Trophoblast cell (in vitro differentiated cells and primary cell): ENCODE results near the gene ZBTB7B.

Experiments
- DNase-seq, 2 donors: peaks; one replicate each; pipeline ENCODE4 v3.0.0-alpha.2; 2016
- H2AFZ ChIP-seq: 2 replicates; pipeline ENCODE4 v1.6.1; 2013; ENCODE audit warnings: low read length, moderate library complexity, mild to moderate bottlenecking; ENCODE audit not compliant: insufficient read depth, poor library complexity
- H2AK5ac ChIP-seq: 2 replicates; pipeline ENCODE4 v1.6.1; 2013; ENCODE audit warnings: mild to moderate bottlenecking, low read length
- H2BK120ac ChIP-seq: 2 replicates; pipeline ENCODE4 v1.6.1; 2013; ENCODE audit warnings: low read length, mild to moderate bottlenecking, moderate library complexity; ENCODE audit not compliant: insufficient read depth, poor library complexity
- H2BK12ac ChIP-seq: 2 replicates; pipeline ENCODE4 v1.6.1; 2013; ENCODE audit warnings: mild to moderate bottlenecking, low read length, moderate library complexity
- H2BK5ac ChIP-seq: 2 replicates; pipeline ENCODE4 v1.6.1; 2013; ENCODE audit warnings: low read length, low read depth, moderate library complexity, mild to moderate bottlenecking; ENCODE audit not compliant: poor library complexity
- H3K14ac ChIP-seq: 2 replicates; pipeline ENCODE4 v1.6.1; 2013; ENCODE audit warnings: mild to moderate bottlenecking, low read length
- H3K18ac ChIP-seq: 2 replicates; pipeline ENCODE4 v1.6.1; 2013; ENCODE audit warnings: mild to moderate bottlenecking, low read length
- H3K23ac ChIP-seq: 2 replicates; pipeline ENCODE4 v1.6.1; 2013; ENCODE audit warnings: low read length
- H3K27ac ChIP-seq: 2 replicates; pipeline ENCODE4 v1.5.1; 2013; ENCODE audit warnings: low read depth, mild to moderate bottlenecking, inconsistent platforms, low read length, moderate library complexity
- H3K27me3 ChIP-seq: 2 replicates; pipeline ENCODE4 v1.6.1; 2013; ENCODE audit warnings: inconsistent platforms, mild to moderate bottlenecking, low read length, moderate library complexity; ENCODE audit not compliant: insufficient read depth
- H3K36me3 ChIP-seq, 2 experiments: 1 replicate in 1 of 2; 2 replicates in 1 of 2; pipeline ENCODE4 v1.6.1; 2013; ENCODE audit warnings: low read length in 2 of 2, mild to moderate bottlenecking in 2 of 2, moderate library complexity in 1 of 2; ENCODE audit not compliant: insufficient read depth in 2 of 2, control insufficient read depth in 1 of 2
- H3K4ac ChIP-seq: 2 replicates; pipeline ENCODE4 v1.6.1; 2013; ENCODE audit warnings: low read depth, mild to moderate bottlenecking, low read length, moderate library complexity
- H3K4me1 ChIP-seq, 2 experiments: 1 replicate in 1 of 2; 2 replicates in 1 of 2; pipeline ENCODE4 v1.6.1; 2013; ENCODE audit warnings: low read length in 2 of 2, mild to moderate bottlenecking in 2 of 2, moderate library complexity in 1 of 2; ENCODE audit not compliant: insufficient read depth in 2 of 2, control insufficient read depth in 1 of 2
- H3K4me2 ChIP-seq: 2 replicates; pipeline ENCODE4 v1.6.1; 2013; ENCODE audit warnings: inconsistent platforms, mild to moderate bottlenecking, low read length, moderate library complexity
- H3K4me3 ChIP-seq: 2 replicates; pipeline ENCODE4 v1.5.1; 2013; ENCODE audit warnings: mild to moderate bottlenecking, low read depth, low read length, inconsistent platforms
- H3K79me1 ChIP-seq: one replicate; pipeline ENCODE4 v1.6.1; 2013; ENCODE audit warnings: low read length
- H3K79me2 ChIP-seq: 2 replicates; pipeline ENCODE4 v1.6.1; 2013; ENCODE audit warnings: low read length, mild to moderate bottlenecking; ENCODE audit not compliant: control insufficient read depth, insufficient read depth, poor library complexity
- H3K9ac ChIP-seq: 2 replicates; pipeline ENCODE4 v1.6.1; 2013; ENCODE audit warnings: mild to moderate bottlenecking, low read length
- H3K9me3 ChIP-seq: 2 replicates; pipeline ENCODE4 v1.6.1; 2013; ENCODE audit warnings: low read depth, mild to moderate bottlenecking, control low read depth, inconsistent platforms, low read length; ENCODE audit not compliant: insufficient read depth
- H4K12ac ChIP-seq: 2 replicates; pipeline ENCODE4 v1.6.1; 2013; ENCODE audit warnings: low read depth, mild to moderate bottlenecking, low read length, moderate library complexity
- H4K8ac ChIP-seq: 2 replicates; pipeline ENCODE4 v1.6.1; 2013; ENCODE audit warnings: low read depth, mild to moderate bottlenecking, low read length, moderate library complexity
- H4K91ac ChIP-seq: one replicate; pipeline ENCODE4 v1.6.1; 2013; ENCODE audit warnings: low read depth, mild to moderate bottlenecking, low read length, moderate library complexity
- WGBS: extraction: QIAGEN DNeasy Blood & Tissue Kit; methylation state at CpG from one replicate; pipeline ENCODE4 v1.1.7; 2013; ENCODE audit warnings: missing lambda C conversion rate; ENCODE audit not compliant: insufficient read length, insufficient coverage; ENCODE audit errors: extremely low coverage; 5-methylcytosine and 5-hydroxymethylcytosine counted together

Gene ZBTB7B

GRCh38 chr1:155030899-155031298, 28.3 kb downstream of the ZBTB7B start:
- H3K79me1 ChIP-seq: peaks cover 4% of the 10 kb centered on the region
- H2AFZ ChIP-seq: no peak overlapping the region
- WGBS: no CpG with 5 or more reads among the region's 11 CpGs
- H4K12ac ChIP-seq: no peak overlapping the region
- H3K9me3 ChIP-seq: no peaks in the 10 kb centered on the region
- H3K14ac ChIP-seq: no peak overlapping the region
- no peak overlapping the region for H3K23ac ChIP-seq
- no peak overlapping the region for H4K8ac ChIP-seq
- H3K4me3 ChIP-seq: no peak overlapping the region
- H2BK5ac ChIP-seq: no peak overlapping the region
- no peak overlapping the region for H3K4me2 ChIP-seq
- H2BK12ac ChIP-seq: no peak overlapping the region
- H3K27me3 ChIP-seq: no peaks in the 10 kb centered on the region
- H4K91ac ChIP-seq: no peak overlapping the region
- peaks cover 7 to 8% of the 10 kb centered on the region in 2 experiments for H3K4me1 ChIP-seq
- H3K27ac ChIP-seq: no peak overlapping the region
- H2BK120ac ChIP-seq: no peak overlapping the region
- no peak overlapping the region for H3K18ac ChIP-seq
- H3K4ac ChIP-seq: no peak overlapping the region
- no peaks in the 10 kb centered on the region for H3K79me2 ChIP-seq
- no peak overlapping the region for H2AK5ac ChIP-seq
- H3K9ac ChIP-seq: no peak overlapping the region
- H3K36me3 ChIP-seq: no peaks in the 10 kb centered on the region
- no peak for DNase-seq

- Histone ChIP-seq H3K14ac (no peak overlapping the region), H3K27me3 (no peaks in the 10 kb centered on the region), H4K8ac (no peak overlapping the region), H3K23ac (no peak overlapping the region), H2AFZ (no peak overlapping the region), H3K36me3 (no peaks in the 10 kb centered on the region), H3K27ac (no peak overlapping the region), H4K12ac (no peak overlapping the region), H3K9ac (no peak overlapping the region), H3K4me1 (peaks cover 0 to 3% of the 10 kb centered on the region in 2 experiments), H4K91ac (no peak overlapping the region), H3K4me3 (no peak overlapping the region), H2AK5ac (no peak overlapping the region), H3K4me2 (no peak overlapping the region), H3K4ac (no peak overlapping the region), H2BK120ac (no peak overlapping the region), H2BK5ac (no peak overlapping the region), H3K79me2 (no peaks in the 10 kb centered on the region), H3K18ac (no peak overlapping the region), H3K79me1 (no peaks in the 10 kb centered on the region), H3K9me3 (no peaks in the 10 kb centered on the region), H2BK12ac (no peak overlapping the region)
- DNase-seq: no peak
- WGBS: no CpG with 5 or more reads among the region's 12 CpGs
These were observed 30.3 kb downstream of the ZBTB7B start for GRCh38 chr1:155032886-155033285.

- Histone ChIP-seq H4K8ac (no peak within 1 kb of the TSS), H3K9ac (no peak within 1 kb of the TSS), H4K12ac (no peak within 1 kb of the TSS), H3K79me2 (no peaks in the 10 kb centered on the region), H3K4me3 (no peak within 1 kb of the TSS), H2BK120ac (no peak within 1 kb of the TSS), H3K4me2 (no peak within 1 kb of the TSS), H3K14ac (no peak within 1 kb of the TSS), H2BK12ac (no peak within 1 kb of the TSS), H3K4ac (no peak within 1 kb of the TSS), H2AK5ac (no peak within 1 kb of the TSS), H2AFZ (no peak within 1 kb of the TSS), H3K36me3 (no peaks in the 10 kb centered on the region), H3K18ac (no peak within 1 kb of the TSS), H3K23ac (no peak within 1 kb of the TSS), H3K27ac (no peak within 1 kb of the TSS), H3K4me1 (peaks cover 6 to 9% of the 10 kb centered on the region in 2 experiments), H3K79me1 (no peaks in the 10 kb centered on the region), H2BK5ac (no peak within 1 kb of the TSS), H4K91ac (no peak within 1 kb of the TSS), H3K9me3 (no peaks in the 10 kb centered on the region), H3K27me3 (no peaks in the 10 kb centered on the region)
- DNase-seq: no peak
- no CpG with 5 or more reads among the region's 9 CpGs for WGBS
These were observed 30.9 kb downstream of the ZBTB7B start, which contains the start of the genes DCST1 and DCST2 for GRCh38 chr1:155033524-155033923. Gene DCST1, plus strand, starts transcription at chr1:155033824. Its CDS starts 213 bp downstream, at chr1:155034037. Gene DCST2, minus strand, starts transcription at chr1:155033781. Its CDS starts 80 bp downstream, at chr1:155033701.

- Histone ChIP-seq H2BK12ac (no peak overlapping the region), H3K27me3 (no peaks in the 10 kb centered on the region), H4K8ac (no peak overlapping the region), H3K4ac (no peak overlapping the region), H3K36me3 (no peaks in the 10 kb centered on the region), H3K14ac (no peak overlapping the region), H3K27ac (no peak overlapping the region), H4K91ac (no peak overlapping the region), H3K23ac (no peak overlapping the region), H3K4me2 (no peak overlapping the region), H3K9ac (no peak overlapping the region), H2AK5ac (no peak overlapping the region), H3K9me3 (no peaks in the 10 kb centered on the region), H2BK120ac (no peak overlapping the region), H3K79me2 (no peaks in the 10 kb centered on the region), H3K18ac (no peak overlapping the region), H3K4me1 (peaks cover 9% of the 10 kb centered on the region in 2 experiments), H2AFZ (no peak overlapping the region), H3K4me3 (no peak overlapping the region), H4K12ac (no peak overlapping the region), H3K79me1 (no peaks in the 10 kb centered on the region), H2BK5ac (no peak overlapping the region)
- WGBS: no CpG with 5 or more reads among the region's 20 CpGs
- no peak for DNase-seq
These were observed 32.0 kb downstream of the ZBTB7B start for GRCh38 chr1:155034318-155035208.
